PC-9 (cell line): ENCODE results near the gene TNIK.

ENCODE experiments used
- EZH2 ChIP-seq: fragments of 200-600 bp; sonication (generic); IDR thresholded peaks from 2 replicates; pipeline ENCODE4 v1.8.0; 2017; ENCODE audit warnings: antibody characterized with exemption, low read depth
- TF ChIP-seq, protein P1 (sequence below): fragments of 200-600 bp; sonication (generic); conservative IDR thresholded peaks from 2 replicates; pipeline ENCODE4 v1.6.1; 2017; ENCODE audit warnings: mixed run types, antibody characterized with exemption, mild to moderate bottlenecking, moderate library complexity

DNA sequence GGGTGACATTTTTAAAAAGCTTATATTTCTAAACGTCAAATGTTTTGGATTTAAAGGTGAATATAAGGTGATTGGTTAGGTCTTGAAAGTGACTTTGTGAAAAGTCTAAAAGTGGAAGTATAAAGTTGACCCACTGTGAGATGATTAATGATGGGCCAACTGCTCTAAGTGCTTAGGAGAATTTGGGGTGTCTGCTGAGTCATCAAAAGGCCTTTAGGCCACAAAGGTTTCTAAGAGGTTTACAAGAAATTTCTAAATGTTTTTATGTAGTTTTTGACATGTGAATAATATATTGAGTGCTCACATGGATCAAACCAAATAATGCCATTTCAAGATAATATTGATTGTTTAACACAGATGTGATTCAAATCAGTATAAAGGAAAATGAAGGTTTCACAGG, 394.5 kb downstream of the TNIK start:
- TF ChIP-seq EZH2: no peak
- TF ChIP-seq, protein P1, sequence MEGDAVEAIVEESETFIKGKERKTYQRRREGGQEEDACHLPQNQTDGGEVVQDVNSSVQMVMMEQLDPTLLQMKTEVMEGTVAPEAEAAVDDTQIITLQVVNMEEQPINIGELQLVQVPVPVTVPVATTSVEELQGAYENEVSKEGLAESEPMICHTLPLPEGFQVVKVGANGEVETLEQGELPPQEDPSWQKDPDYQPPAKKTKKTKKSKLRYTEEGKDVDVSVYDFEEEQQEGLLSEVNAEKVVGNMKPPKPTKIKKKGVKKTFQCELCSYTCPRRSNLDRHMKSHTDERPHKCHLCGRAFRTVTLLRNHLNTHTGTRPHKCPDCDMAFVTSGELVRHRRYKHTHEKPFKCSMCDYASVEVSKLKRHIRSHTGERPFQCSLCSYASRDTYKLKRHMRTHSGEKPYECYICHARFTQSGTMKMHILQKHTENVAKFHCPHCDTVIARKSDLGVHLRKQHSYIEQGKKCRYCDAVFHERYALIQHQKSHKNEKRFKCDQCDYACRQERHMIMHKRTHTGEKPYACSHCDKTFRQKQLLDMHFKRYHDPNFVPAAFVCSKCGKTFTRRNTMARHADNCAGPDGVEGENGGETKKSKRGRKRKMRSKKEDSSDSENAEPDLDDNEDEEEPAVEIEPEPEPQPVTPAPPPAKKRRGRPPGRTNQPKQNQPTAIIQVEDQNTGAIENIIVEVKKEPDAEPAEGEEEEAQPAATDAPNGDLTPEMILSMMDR: no peak
